Measurements from ENCODE around the gene EARS2. TPM values are rescaled to one million over a fixed set of nuclear protein-coding genes. Genes with fewer than 3 reads are reported as not detected.

The EARS2 gene
- total and polyA plus RNA-seq, 8 donors: 16.3 to 27.8 (median 23.2) TPM

DNA sequence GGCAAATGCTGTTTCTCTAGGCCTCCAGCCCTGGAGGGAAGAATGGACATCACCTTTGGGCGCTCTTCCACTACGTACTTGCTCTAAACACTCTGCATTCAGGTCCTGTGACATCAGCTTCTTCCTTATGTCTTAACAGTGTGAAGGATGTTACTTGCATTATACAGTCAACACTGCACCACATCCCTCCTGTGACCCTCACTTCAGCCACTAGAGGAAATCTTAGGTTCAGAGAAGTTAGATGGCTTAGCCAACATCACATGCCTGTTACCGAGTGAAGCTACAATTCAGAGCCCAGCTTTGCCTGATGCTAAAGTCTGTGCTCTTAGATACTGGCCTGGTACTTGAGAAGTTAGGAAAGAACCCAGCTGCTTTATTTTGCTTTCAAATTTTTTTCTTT lies 18.7 kb upstream of the EARS2 start:
- peaks cover 0 to 8% of the 10 kb centered on the region in 2 donors for H3K4me1 ChIP-seq
- H3K9me3 ChIP-seq: no peaks in the 10 kb centered on the region
- no peaks in the 10 kb centered on the region for H3K27me3 ChIP-seq
- peaks cover 0 to 85% of the 10 kb centered on the region in 2 donors for H3K36me3 ChIP-seq
- H3K4me3 ChIP-seq: no peak overlapping the region
- TF ChIP-seq, protein P1, sequence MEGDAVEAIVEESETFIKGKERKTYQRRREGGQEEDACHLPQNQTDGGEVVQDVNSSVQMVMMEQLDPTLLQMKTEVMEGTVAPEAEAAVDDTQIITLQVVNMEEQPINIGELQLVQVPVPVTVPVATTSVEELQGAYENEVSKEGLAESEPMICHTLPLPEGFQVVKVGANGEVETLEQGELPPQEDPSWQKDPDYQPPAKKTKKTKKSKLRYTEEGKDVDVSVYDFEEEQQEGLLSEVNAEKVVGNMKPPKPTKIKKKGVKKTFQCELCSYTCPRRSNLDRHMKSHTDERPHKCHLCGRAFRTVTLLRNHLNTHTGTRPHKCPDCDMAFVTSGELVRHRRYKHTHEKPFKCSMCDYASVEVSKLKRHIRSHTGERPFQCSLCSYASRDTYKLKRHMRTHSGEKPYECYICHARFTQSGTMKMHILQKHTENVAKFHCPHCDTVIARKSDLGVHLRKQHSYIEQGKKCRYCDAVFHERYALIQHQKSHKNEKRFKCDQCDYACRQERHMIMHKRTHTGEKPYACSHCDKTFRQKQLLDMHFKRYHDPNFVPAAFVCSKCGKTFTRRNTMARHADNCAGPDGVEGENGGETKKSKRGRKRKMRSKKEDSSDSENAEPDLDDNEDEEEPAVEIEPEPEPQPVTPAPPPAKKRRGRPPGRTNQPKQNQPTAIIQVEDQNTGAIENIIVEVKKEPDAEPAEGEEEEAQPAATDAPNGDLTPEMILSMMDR (IDR thresholded peaks at IDR 0.05): no peak
- intact Hi-C loops (cut with DNase I): no loop called here
- ATAC-seq (no peak), DNase-seq (no peak)
- no peak overlapping the region for H3K27ac ChIP-seq

DNA sequence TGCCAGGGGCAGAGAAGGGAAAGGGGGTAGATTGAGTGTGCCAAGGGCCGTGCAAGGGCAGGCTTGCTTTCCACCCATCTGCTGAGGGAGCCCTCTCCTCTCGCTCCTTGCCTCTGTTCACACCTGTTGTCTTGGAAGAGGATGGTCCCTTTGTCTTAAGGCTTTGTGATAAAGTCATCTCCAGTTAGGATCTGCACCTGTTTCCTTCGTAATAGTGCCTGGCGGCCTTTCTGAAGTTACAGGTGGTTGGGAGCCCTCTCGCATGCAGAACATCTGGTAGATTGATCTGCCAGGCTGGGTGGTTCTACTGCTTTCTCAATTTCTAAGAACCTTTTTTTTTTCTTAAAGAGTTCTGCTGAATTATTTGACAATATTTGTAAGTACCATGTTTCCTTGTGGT lies 16.7 kb upstream of the EARS2 start:
- H3K4me3 ChIP-seq: no peak overlapping the region
- intact Hi-C loops (cut with DNase I): no loop called here
- DNase-seq (no peak), ATAC-seq (no peak)
- no peaks in the 10 kb centered on the region for H3K27me3 ChIP-seq
- TF ChIP-seq, protein P1 (IDR thresholded peaks at IDR 0.05): no peak
- peaks cover 0 to 85% of the 10 kb centered on the region in 2 donors for H3K36me3 ChIP-seq
- H3K27ac ChIP-seq: no peak overlapping the region
- peaks cover 0 to 8% of the 10 kb centered on the region in 2 donors for H3K4me1 ChIP-seq
- H3K9me3 ChIP-seq: no peaks in the 10 kb centered on the region

DNA sequence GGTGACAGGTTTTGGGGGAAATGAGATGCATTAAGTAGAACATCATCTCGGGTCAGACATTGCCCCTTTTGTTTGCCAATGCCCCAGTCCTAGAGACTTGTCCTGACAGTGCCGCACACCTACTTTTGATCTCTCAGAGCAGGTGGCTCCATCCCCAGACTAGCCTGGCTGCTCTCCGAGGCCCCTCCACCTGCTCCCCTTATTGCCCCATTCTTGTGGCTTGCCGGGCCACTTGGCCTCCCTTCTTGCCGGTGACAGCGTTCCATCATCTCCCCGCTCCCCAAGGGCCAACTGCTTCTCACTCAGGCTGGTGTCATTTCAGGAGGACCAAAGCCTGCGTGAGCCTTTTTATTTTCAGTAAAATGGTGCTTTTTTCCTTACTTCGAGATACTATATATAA lies 15.2 kb upstream of the EARS2 start:
- Histone ChIP-seq H3K36me3 (peaks cover 0 to 88% of the 10 kb centered on the region in 2 donors), H3K9me3 (no peaks in the 10 kb centered on the region), H3K27me3 (no peaks in the 10 kb centered on the region), H3K27ac (no peak overlapping the region), H3K4me1 (peaks cover 0 to 8% of the 10 kb centered on the region in 2 donors), H3K4me3 (no peak overlapping the region)
- TF ChIP-seq, protein P1 (IDR thresholded peaks at IDR 0.05): no peak
- DNase-seq (no peak), ATAC-seq (no peak)
- intact Hi-C loops (cut with DNase I): no loop called here

DNA sequence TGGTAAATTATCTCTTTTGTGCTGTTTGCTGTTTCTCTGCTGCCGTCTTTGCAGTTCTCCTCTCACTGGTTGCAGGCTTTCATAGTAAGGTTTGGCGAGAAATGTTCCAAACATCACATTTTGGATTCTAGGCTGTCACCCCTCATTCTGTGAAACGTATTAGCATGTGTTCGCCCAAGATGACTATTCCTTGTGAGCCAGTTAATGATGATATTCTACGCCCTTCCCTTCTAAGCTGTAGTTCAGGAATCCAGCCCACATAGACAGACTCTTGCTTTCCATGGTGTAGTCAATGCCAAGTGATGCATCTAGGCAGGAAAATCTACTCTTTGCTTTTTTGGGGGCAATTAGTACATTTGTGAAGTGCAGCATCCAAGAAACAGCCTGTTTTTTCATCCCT lies 14.7 kb upstream of the EARS2 start:
- TF ChIP-seq, protein P1 (IDR thresholded peaks at IDR 0.05): no peak
- Histone ChIP-seq H3K9me3 (no peaks in the 10 kb centered on the region), H3K4me3 (no peak overlapping the region), H3K36me3 (peaks cover 0 to 90% of the 10 kb centered on the region in 2 donors), H3K27ac (no peak overlapping the region), H3K4me1 (peaks cover 0 to 8% of the 10 kb centered on the region in 2 donors), H3K27me3 (no peaks in the 10 kb centered on the region)
- ATAC-seq (no peak), DNase-seq (no peak)
- intact Hi-C loops (cut with DNase I): no loop called here

DNA sequence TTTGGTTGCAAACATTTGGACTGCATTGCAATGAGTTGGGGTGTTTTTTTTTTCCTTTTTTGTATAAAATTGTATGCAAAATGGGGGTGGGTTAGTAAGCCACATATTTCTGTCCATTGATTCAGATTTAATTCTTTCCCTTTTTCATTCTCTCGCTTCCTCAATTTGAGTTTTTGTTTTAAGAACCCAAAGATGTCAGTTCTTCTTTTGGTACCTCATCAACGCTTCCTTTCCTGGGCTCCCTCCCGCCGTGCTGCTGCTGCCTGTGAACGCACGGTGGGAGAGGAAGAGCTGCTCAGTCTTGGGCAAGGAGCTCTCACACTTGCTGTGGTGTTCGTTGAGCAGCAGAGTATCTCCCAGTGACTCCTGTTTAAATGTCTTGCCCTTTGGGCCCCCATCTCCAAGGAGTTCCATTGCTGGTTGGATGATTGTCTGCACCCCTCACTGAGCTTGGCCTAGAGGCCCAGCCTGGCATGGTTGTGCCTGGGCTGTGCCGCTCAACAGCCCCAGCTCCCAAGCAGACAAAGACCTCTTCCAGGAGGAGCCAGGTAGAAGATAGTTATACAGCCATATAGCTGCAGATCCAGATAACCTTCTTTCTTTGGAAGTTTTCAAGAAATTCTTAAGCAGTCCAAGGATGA lies 14.0 kb upstream of the EARS2 start:
- intact Hi-C loops (cut with DNase I): no loop called here
- peak; percentile 33 for ATAC-seq
- H3K27me3 ChIP-seq: no peaks in the 10 kb centered on the region

More for the DNA sequence above, 14.0 kb upstream of the EARS2 start:
- Histone ChIP-seq H3K27ac (peak overlapping the region in 1 of 2 donors; percentile 23), H3K36me3 (peaks cover 0 to 95% of the 10 kb centered on the region in 2 donors), H3K4me1 (peaks cover 0 to 8% of the 10 kb centered on the region in 2 donors), H3K9me3 (no peaks in the 10 kb centered on the region), H3K4me3 (no peak overlapping the region)
- TF ChIP-seq, protein P1 (IDR thresholded peaks at IDR 0.05): no peak
- DNase-seq: no peak

Data from left lung (tissue), 10 donors.